HG03135 (cell line): ENCODE results near the gene FBXO15.

Experiments
- ATAC-seq: cut with Tn5 transposase; IDR thresholded peaks from one replicate; pipeline ENCODE4 v1.9.1; 2021; ENCODE audit warnings: mild to moderate bottlenecking, moderate library complexity; ENCODE audit not compliant: unreplicated experiment

The FBXO15 gene

GRCh38 chr18:74064510-74064909 is 83.1 kb downstream of the FBXO15 start:
- ATAC-seq = no peak

- no peak for ATAC-seq
Measured at GRCh38 chr18:74063557-74063956, 84.1 kb downstream of the FBXO15 start.

- peak; percentile 51 for ATAC-seq
Measured at GRCh38 chr18:74063023-74063422, 84.6 kb downstream of the FBXO15 start.

GRCh38 chr18:74062037-74062436 is 85.6 kb downstream of the FBXO15 start:
- no peak for ATAC-seq

GRCh38 chr18:74060579-74060978 is 87.1 kb downstream of the FBXO15 start:
- ATAC-seq = no peak

- no peak for ATAC-seq
Measured at GRCh38 chr18:74050807-74051206, 96.8 kb downstream of the FBXO15 start.

GRCh38 chr18:74040459-74041332 is 106.9 kb downstream of the FBXO15 start:
- ATAC-seq = peak; percentile 86

- no peak for ATAC-seq
Measured at GRCh38 chr18:74040008-74040407, 107.6 kb downstream of the FBXO15 start.

GRCh38 chr18:74029161-74029560 is 118.5 kb downstream of the FBXO15 start:
- no peak for ATAC-seq
